ENCODE data around the gene PIERCE2.
"Not testable (repeated sequence)": the region's sequence is repeated elsewhere in the genome, so short reads cannot be mapped to it uniquely, and the experiment has no call there.

Gene PIERCE2

DNA sequence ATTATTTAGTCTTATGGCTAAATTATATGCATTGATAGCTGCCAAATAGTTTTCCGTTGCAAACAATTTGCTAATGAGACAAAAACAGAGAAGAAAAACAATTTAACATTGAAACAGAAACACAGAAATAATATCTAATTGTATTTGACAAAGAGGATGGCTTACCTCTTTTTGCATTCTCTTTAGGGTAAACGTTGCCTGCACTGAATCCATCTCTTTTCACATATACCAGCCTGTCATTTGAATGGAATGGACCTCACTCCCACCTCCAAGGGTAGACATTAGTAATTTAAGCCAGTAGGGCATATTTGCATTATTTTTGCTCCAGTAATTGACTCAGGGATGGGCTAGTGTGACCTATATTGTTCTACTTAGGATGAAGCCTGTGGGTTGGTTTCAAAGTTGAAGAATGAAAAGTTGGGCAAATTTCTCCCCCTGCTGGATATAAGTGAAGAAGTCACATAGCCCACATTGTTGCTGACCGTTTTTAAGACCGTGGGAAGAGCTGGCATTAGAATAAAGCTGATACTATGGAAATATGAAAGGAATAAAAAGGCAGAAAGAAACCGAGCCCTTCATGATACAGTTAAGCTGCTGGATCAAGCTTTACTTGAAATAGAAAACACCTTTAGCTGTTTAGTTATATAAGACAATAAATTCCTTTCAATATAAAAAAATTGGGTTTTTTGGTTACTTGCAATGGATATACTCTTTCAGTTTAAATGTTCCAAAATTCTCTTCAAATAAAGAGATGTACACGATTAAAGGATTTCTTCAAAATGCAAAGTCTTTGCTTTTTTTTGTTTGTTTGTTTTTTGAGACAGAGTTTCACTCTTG, 26.9 kb downstream of the PIERCE2 start:
- DNase-seq (ENCODE audit: low read depth): peak; percentile 54

DNA sequence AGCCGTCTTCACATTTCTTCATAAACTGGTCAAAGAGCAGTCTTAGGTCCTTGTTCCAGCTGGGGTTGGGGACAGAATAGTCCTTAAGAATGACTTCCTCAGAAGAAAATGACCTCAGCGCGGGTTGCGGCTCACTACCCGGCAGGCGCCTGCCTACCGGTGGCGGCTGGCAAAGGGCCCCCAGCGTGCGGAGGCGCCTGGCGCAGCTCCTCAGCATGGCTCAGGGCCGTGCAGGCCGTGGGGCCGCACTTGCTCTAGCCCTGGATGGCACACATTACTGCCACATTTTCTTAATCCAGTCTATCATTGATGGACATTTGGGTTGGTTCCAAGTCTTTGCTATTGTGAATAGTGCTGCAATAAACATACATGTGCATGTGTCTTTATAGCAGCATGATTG, 34.8 kb downstream of the PIERCE2 start:
- not testable (repeated sequence) for DNase-seq (ENCODE audit: low read depth)

DNA sequence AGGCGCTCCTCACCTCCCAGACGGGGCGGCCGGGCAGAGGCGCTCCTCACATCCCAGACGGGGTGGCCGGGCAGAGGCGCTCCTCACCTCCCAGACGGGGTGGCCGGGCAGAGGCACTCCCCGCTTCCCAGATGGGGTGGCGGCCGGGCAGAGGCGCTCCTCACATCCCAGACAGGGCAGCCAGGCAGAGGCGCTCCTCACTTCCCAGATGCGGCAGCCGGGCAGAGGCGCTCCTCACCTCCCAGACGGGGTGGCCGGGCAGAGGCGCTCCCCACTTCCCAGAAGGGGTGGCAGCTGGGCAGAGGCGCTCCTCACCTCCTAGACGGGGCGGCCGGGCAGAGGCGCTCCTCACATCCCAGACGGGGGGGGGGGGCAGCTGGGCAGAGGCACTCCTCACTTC, 37.6 kb downstream of the PIERCE2 start:
- not testable (repeated sequence) for DNase-seq (ENCODE audit: low read depth)

DNA sequence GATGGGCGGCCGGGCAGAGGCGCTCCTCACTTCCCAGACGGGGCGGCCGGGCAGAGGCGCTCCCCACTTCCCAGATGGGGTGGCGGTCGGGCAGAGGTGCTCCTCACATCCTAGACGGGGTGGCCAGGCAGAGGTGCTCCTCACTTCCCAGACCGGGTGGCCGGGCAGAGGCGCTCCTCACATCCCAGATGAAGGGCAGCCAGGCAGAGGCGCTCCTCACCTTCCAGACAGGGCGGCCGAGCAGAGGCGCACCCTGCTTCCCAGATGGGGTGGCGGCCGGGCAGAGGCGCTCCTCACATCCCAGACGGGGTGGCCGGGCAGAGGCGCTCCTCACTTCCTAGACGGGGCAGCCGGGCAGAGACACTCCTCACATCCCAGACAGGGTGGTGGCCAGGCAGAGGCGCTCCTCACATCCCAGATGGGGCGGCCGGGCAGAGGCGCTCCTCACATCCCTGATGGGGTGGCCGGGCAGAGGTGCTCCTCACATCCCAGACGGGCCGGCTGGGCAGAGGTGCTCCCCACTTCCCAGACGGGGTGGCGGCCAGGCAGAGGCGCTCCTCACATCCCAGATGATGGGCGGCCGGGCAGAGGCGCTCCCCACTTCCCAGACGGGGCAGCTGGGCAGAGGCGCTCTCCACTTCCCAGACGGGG, 38.2 kb downstream of the PIERCE2 start:
- DNase-seq (ENCODE audit: low read depth): not testable (repeated sequence)

DNA sequence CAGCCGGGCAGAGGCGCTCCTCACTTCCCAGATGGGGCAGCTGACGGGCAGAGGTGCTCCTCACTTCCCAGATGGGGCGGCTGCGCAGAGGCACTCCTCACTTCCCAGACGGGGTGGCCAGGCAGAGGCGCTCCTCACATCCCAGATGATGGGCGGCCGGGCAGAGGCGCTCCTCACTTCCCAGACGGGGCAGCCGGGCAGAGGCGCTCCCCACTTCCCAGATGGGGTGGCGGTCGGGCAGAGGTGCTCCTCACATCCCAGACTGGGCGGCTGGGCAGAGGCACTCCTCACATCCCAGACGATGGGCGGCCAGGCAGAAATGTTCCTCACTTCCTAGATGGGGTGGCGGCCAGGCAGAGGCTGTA, 38.7 kb downstream of the PIERCE2 start:
- not testable (repeated sequence) for DNase-seq (ENCODE audit: low read depth)

DNA sequence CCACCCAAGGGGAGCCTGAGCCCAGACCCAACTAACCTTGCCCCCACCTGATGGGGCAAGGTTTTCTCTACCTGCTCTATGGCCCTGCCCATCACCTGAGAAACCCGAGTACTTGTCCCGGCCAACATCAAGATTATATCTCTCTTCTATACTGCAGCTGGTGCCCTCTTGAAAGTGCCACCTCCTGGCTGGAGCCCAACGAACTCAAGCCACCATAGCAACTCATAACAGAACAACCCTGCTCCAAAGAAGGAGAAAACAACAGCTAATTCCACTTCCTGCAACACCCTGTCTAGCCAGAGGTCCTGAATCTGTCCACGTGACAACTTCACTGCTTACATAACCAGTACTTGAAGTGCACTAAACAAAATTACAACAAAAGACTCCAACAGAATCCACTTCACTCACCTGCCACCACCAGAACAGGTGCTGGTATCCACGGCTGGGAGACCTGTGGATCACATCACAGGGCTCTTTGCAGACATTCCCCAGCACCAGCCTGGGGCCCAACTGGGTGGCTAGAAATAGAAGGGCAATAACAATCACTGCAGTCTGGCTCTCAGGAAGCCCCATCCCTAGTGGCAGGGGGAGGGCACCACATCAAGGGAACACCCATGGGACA, 49.2 kb downstream of the PIERCE2 start:
- no peak for DNase-seq (ENCODE audit: low read depth)

DNA sequence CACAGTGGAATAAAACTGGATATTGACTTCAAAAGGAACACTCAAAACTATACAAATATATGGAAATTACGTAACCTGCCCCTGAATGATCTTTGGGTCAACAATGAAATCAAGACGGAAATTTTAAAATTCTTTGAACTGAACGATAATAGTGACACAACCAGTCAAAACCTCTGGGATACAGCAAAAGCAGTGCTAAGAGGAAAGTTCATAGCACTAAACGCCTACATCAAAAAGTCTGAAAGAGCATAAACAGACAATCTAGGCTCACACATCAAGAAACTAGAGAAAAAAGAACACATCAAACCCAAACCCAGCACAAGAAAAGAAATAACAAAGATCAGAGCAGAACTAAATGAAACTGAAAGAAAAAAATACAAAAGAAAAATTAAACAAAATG, 53.2 kb downstream of the PIERCE2 start:
- DNase-seq (ENCODE audit: low read depth): no peak

DNA sequence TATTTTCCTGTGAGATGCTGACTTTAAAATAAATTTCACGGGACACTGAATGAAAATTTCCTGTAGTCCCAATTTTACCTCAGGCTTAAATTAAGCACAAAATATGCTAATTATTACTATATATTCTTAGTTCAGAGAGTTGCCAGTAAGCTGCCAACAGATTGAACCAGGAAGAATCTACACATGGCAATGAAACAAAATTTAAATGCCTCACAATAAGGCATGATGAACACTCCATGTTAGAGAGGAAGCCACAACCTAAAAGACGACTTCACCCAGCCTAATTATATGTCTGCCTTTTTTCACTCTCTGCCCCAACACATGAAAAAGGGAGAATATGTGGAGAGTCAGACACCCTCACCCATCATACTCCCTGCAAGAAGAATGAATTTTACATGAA, 60.0 kb downstream of the PIERCE2 start:
- DNase-seq (ENCODE audit: low read depth): no peak
